Measurements from ENCODE around the gene APC2. TPM values are rescaled to one million over a fixed set of nuclear protein-coding genes. Genes with fewer than 3 reads are reported as not detected.

APC2 gene
- total RNA-seq, 2 experiments from 2014 or later = 0.07 to 0.29 TPM

- TF ChIP-seq, protein P1, sequence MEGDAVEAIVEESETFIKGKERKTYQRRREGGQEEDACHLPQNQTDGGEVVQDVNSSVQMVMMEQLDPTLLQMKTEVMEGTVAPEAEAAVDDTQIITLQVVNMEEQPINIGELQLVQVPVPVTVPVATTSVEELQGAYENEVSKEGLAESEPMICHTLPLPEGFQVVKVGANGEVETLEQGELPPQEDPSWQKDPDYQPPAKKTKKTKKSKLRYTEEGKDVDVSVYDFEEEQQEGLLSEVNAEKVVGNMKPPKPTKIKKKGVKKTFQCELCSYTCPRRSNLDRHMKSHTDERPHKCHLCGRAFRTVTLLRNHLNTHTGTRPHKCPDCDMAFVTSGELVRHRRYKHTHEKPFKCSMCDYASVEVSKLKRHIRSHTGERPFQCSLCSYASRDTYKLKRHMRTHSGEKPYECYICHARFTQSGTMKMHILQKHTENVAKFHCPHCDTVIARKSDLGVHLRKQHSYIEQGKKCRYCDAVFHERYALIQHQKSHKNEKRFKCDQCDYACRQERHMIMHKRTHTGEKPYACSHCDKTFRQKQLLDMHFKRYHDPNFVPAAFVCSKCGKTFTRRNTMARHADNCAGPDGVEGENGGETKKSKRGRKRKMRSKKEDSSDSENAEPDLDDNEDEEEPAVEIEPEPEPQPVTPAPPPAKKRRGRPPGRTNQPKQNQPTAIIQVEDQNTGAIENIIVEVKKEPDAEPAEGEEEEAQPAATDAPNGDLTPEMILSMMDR (IDR thresholded peaks at IDR 0.05) = no peak
- Mint-ChIP-seq H3K27ac (no peak overlapping the region), H3K9me3 (no peaks in the 10 kb centered on the region), H3K4me3 (no peak overlapping the region), H3K27me3 (no peaks in the 10 kb centered on the region), H3K36me3 (ENCODE audit: low read depth) (peaks cover 17% of the 10 kb centered on the region), H3K4me1 (ENCODE audit: low read depth) (no peaks in the 10 kb centered on the region)
- no peak for ATAC-seq
- DNase-seq = no peak
- intact Hi-C loops (cut with micrococcal nuclease) = no loop called here
- ChIA-PET POLR2A (interaction anchor here (1.1 to 1.5 kb wide), 3 partner anchors 13 to 18 kb away, joined by 3 to 5 read pairs (median 5); no protein-coding TSS in a partner anchor), CTCF (interaction anchor here (0.6 to 1.1 kb wide), 2 partner anchors 12 to 13 kb away, joined by 3 read pairs; no protein-coding TSS in a partner anchor)
These were observed 18.0 kb upstream of the APC2 start for GRCh38 chr19:1431759-1432506.

DNA sequence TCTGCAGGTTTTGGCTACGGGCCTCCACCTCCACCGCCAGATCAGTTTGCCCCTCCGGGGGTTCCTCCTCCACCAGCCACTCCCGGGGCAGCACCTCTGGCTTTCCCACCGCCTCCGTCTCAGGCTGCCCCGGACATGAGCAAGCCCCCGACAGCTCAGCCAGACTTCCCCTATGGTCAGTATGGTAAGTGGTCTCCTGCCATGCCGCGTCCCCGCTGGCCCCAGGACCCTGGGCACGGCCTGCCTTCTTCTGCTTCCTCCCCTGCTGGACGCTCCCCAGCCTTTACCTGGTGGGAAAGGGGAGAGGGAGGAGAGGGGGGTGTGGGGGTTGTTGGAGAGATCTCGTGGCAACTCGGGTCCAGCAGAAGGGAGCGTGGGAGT lies 17.4 kb upstream of the APC2 start:
- Mint-ChIP-seq H3K27me3 (no peaks in the 10 kb centered on the region), H3K4me1 (ENCODE audit: low read depth) (no peaks in the 10 kb centered on the region), H3K4me3 (no peak overlapping the region), H3K36me3 (ENCODE audit: low read depth) (peaks cover 17% of the 10 kb centered on the region), H3K27ac (no peak overlapping the region), H3K9me3 (no peaks in the 10 kb centered on the region)
- TF ChIP-seq, protein P1 (IDR thresholded peaks at IDR 0.05) = no peak
- DNase-seq (no peak), ATAC-seq (no peak)
- CTCF ChIA-PET = interaction anchor here (0.6 kb wide), 1 partner anchor 12 kb away, joined by 3 read pairs; no protein-coding TSS in a partner anchor
- intact Hi-C loops (cut with micrococcal nuclease) = no loop called here
- POLR2A ChIA-PET = interaction anchor here (1.5 kb wide), 1 partner anchor 19 kb away, joined by 5 read pairs; no protein-coding TSS in a partner anchor

DNA sequence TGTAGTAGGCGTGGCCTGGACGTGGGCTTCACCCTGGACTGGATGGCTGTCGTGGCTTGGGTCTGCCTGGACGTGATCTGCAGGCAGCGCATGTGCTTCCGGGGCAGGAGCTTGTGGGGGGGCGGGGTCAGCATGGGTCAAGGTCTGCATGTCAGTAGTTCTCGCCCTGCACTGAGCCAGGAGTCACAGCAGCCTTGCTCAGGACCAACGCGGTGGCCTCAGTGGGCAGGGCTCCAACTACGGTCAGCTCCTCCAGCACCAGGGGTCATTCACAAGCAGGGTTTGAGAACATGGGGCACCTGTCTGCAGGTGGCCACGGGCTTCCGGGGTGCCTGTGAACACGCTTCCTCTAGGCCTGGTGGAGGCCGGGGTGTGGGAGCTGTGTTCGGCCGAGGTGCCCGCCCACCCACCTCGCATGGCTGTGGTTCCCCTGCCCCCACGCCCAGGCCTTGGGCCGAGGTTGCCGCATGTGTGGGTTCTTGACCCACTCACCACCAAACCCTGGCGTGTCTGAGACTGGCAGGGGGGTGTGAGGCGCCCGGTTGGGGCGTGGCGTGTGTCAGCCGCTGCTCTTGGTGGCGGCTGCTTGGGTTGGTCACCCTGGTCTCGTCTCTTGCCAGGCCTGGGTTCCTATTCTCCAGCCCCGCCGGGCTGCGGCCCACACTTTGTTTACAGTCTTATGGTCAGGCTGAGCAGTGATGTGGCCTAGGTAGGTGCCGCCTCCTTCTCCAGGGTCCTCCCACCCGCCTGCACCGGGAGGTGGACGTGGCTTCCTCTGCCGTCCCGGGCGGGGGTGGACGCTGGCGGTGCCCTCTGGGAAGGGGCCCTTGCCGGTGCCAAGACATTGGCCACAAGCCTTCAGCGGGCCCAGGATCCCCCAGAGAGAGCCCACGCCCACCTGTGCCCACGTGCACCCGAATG lies 16.5 kb upstream of the APC2 start:
- Mint-ChIP-seq H3K36me3 (ENCODE audit: low read depth) (peaks cover 17% of the 10 kb centered on the region), H3K27me3 (no peaks in the 10 kb centered on the region), H3K9me3 (no peaks in the 10 kb centered on the region), H3K4me1 (ENCODE audit: low read depth) (peaks cover 5% of the 10 kb centered on the region), H3K4me3 (no peak overlapping the region), H3K27ac (no peak overlapping the region)
- no peak for ATAC-seq
- DNase-seq = no peak
- POLR2A ChIA-PET = interaction anchor here (1.5 kb wide), 1 partner anchor 19 kb away, joined by 5 read pairs; no protein-coding TSS in a partner anchor
- intact Hi-C loops (cut with micrococcal nuclease) = no loop called here
- TF ChIP-seq, protein P1 (IDR thresholded peaks at IDR 0.05) = no peak
- CTCF ChIA-PET = no interaction called here

GRCh38 chr19:1434040-1434366 lies 15.9 kb upstream of the APC2 start:
- H3K4me1 Mint-ChIP-seq (ENCODE audit: low read depth) = peaks cover 5% of the 10 kb centered on the region
- H3K36me3 Mint-ChIP-seq (ENCODE audit: low read depth) = peaks cover 19% of the 10 kb centered on the region
- ATAC-seq = no peak
- CTCF ChIA-PET = no interaction called here
- no peaks in the 10 kb centered on the region for H3K27me3 Mint-ChIP-seq
- intact Hi-C loops (cut with micrococcal nuclease) = no loop called here
- no peak overlapping the region for H3K4me3 Mint-ChIP-seq
- no peaks in the 10 kb centered on the region for H3K9me3 Mint-ChIP-seq
- POLR2A ChIA-PET = interaction anchor here (0.9 to 1.4 kb wide), 2 partner anchors 18 to 503 kb away, joined by 3 read pairs; no protein-coding TSS in a partner anchor
- TF ChIP-seq, protein P1 (IDR thresholded peaks at IDR 0.05) = no peak
- no peak overlapping the region for H3K27ac Mint-ChIP-seq
- DNase-seq = no peak

Data from activated CD8-positive, alpha-beta T cell treated with anti-CD3 and anti-CD28 coated beads for 36 hours (primary cell).